ENCODE results near the gene CILP.
A peak's percentile ranks its signal among the peaks of the same experiment; 100 is the strongest.
"Not testable (repeated sequence)": the region's sequence is repeated elsewhere in the genome, so short reads cannot be mapped to it uniquely, and the experiment has no call there.

The CILP gene

GRCh38 chr15:65197337-65197645 lies 14.0 kb downstream of the CILP start:
- no peak for DNase-seq
- intact Hi-C loops (cut with DNase I) = no loop called here

DNA sequence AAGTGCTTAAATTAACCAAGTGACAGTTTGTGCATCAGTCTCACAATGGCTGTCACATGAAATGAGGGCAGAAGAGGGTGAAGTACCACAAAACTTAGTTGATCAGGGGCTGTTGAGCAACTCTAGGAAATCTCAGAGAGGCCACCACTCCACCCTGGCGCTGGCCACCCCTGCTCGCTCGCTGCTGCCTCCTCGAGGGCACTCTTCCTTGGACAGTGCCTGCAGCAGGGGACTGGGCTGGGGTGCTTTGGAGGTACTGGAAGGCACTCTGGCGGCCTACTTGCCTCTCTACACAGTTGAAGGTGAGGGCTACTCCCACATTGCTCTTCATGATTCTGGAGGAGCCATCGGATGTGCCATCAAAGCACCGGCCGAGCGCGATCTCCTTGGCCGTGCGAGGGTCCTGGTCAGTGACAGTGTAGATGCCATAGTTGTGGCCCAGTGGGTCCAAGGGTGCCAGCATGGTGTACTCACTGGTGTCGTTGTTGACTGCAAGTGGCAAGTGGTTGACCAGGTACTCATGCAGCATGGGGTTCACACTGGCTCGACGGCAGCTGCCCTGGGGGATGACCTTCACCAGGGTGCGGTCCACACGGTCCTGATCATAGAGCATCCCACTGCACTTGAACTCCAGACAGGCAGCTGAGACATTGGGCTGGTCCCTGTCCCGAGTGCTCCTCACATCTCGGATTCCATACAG lies 14.5 kb downstream of the CILP start:
- intact Hi-C loops (cut with DNase I) = no loop called here
- DNase-seq = no peak

GRCh38 chr15:65195548-65195923 lies 15.7 kb downstream of the CILP start:
- no peak for DNase-seq
- intact Hi-C loops (cut with DNase I) = no loop called here

DNA sequence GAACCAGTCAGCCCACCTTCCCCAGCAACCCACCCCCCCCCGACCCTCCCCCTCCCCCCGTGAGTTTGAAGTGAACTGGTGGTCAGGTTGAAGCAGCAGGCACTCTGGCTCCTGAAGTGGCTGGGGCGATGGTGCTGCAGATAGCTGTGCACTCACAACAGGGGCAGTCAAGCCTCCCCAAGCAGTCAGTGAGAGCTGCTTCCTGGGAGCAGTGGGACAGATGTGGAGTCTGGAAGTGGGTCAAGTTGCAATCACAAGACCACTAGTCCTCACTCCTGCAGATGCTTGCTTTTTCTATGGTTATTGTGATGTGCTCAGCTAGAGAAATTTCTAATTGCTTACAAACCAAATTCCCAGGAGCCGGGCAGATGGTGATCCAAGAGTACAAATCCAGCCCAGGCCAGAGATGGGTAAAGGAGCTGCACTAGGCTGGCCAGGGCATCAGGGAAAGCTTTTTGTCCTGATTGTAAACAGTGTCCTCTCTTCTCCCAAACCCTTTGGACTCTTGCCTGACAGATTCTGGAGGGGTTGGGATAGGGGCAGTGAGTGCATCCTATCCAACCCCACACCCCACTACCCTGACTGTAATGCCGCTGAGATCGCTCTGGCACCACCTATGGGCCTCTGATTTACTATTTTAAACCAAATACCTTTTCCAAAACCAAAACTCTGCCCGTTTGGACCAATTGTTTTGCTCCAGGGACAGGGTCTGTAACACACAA lies 16.3 kb downstream of the CILP start:
- peak in 1 of 10 donors; percentile 17 for DNase-seq

GRCh38 chr15:65192016-65192415 lies 19.3 kb downstream of the CILP start:
- intact Hi-C loops (cut with DNase I) = loop anchor here (5.0 kb wide), 1 partner anchor 80 kb away; no protein-coding TSS in a partner anchor
- DNase-seq = peak in 1 of 10 donors; percentile 16

More for the DNA sequence above, 16.3 kb downstream of the CILP start:
- intact Hi-C loops (cut with DNase I) = loop anchor here (5.0 kb wide), 1 partner anchor 77 kb away; no protein-coding TSS in a partner anchor

DNA sequence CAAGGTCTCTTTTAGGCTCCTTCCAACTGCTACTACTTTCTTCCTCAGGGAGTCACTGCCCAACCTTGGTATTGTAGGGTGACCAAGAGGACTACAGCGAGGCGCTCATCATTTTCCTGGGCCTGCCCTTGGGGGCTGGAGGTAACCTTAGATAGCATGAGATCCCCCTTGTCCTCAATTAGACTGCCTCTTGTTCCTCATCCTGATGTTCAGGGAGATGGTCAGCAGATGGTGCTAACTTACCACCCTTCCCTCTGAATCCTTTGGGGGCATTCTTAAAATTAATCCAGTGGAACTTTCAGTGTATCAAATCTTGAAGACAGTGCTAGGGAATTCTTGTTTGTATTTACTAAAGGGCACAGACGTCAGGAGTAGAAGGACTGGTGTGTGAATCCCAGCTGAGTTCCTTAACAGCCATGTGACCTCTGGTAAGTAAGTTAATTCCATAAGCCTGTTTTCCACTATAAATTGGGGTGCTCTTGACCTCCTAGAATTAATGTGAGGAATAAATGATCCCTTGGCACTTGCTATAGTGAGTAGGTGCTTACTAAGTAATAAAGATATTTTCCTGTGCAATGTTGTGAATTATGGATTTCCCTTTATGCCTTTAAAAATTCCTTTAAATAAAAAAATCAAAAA lies 22.1 kb downstream of the CILP start:
- intact Hi-C loops (cut with DNase I) = loop anchor here (2.0 to 10.0 kb wide), 2 partner anchors 108 to 606 kb away; partner anchors contain the start of genes DENND4A and RNU5A-1
- DNase-seq = peak in 3 of 10 donors; percentile 24 to 37 (median 31)

GRCh38 chr15:65188472-65188871 lies 22.8 kb downstream of the CILP start:
- DNase-seq = not testable (repeated sequence)

DNA sequence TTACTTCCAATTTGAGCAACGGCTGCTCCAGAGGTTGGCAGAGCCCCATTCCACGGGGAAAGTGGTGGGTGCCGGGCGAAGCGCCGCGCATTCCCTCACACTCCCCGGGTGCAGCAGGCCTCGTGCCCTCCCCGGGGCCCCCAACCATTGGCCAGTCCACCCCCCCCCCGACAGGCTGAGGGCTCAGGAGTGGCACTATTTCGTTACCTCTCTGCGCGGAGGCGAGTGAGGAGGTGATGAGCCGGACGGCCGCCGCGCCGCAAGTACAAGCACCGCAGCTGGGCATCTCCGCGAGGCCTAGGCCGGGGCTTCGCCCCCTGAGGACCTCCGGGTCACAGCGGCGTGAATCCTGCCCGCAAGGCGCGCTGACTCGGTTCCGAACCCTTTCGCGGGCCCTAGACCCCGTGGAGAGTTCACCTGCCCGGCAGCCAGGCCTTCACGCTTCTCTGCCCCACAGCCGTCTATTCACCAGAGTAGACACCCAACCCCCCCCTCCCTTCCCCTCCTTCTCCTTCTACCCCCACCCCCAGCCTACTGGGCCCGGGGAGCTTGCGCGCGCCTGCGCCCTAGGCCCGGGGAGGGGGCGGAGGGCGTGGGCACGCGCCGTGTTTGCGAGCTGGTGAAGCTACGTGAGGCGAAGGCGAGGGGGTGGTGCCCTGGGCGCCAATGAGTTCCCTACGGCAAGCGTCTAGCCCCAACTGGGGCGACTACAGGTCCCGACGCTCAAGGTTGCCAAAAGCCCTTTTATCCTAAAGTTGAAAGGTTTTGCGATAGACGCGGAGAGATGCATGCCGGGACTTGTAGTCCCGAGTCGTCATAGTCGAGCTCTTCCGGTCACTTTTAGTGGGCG lies 26.2 kb downstream of the CILP start, which contains the start of gene CLPX:
Gene CLPX, minus strand, starts transcription at position 475 of the 850 bp plus-strand sequence. Its CDS starts 189 bp downstream, at position 286.
- DNase-seq = peak; percentile 78 to 98 (median 86)
- intact Hi-C loops (cut with DNase I) = loop anchor here (1.0 to 10.0 kb wide), 2 partner anchors 52 to 610 kb away; partner anchors contain the start of genes DENND4A and PDCD7

More at GRCh38 chr15:65188472-65188871, 22.8 kb downstream of the CILP start:
- intact Hi-C loops (cut with DNase I) = loop anchor here (2.0 to 10.0 kb wide), 2 partner anchors 108 to 606 kb away; partner anchors contain the start of genes DENND4A and RNU5A-1

DNA sequence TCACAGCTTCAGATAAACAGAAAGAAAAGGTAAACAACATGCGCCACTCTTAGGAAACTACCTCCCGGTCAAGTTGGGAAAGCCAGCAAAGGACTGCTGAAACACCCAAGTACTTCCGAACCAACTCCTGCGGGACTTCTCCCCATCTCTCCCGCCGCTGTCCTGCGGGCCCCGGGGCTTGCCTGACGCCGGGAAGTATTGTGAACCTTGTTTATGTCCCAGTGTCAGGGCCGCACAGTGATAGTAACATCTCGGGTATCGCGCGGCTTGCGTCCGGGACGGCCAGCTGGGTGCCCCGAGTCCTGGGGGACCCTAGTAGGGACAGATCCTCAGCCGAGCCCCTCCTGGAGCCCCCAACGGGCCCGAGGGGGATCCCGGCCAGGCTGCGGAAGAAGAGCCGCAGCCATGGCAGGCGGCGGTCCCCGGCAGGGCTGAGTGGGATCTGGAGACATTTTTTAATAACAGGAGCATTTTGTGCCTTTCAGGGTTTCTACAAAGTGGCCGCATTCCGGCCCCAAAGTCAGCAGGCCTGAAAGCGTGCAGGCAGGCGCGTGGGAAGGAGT lies 26.9 kb downstream of the CILP start:
- DNase-seq = peak in 8 of 10 donors; percentile 15 to 87 (median 32)
- intact Hi-C loops (cut with DNase I) = loop anchor here (10.0 kb wide), 1 partner anchor 610 kb away; the partner anchor contains the start of gene DENND4A

GRCh38 chr15:65183865-65184159 lies 27.5 kb downstream of the CILP start:
- intact Hi-C loops (cut with DNase I) = loop anchor here (10.0 kb wide), 1 partner anchor 611 kb away; the partner anchor contains the start of gene DENND4A
- no peak for DNase-seq

DNA sequence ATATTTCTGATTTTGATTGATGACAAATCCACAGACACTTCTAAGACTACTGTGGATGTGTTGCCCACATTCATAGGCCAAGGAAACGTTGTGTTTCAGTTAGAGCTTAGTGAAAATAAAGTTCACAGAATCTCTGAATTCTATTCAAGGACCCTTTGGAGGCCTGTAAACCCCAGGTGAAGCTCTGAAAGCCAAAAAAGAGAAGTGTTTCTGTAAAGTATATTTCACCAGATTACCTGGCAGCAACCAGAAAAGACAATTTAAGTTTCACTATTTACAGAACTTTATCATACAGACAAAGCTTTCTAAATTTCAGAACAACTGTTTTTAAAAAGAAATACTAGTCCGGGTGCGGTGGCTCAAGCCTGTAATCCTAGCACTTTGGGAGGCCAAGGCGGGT lies 28.7 kb downstream of the CILP start:
- intact Hi-C loops (cut with DNase I) = loop anchor here (10.0 kb wide), 1 partner anchor 612 kb away; the partner anchor contains the start of gene DENND4A
- no peak for DNase-seq

GRCh38 chr15:65181582-65182353 lies 29.5 kb downstream of the CILP start:
- intact Hi-C loops (cut with DNase I) = loop anchor here (10.0 kb wide), 1 partner anchor 613 kb away; the partner anchor contains the start of gene DENND4A
- DNase-seq = not testable (repeated sequence)

- no peak for DNase-seq
- intact Hi-C loops (cut with DNase I) = loop anchor here (10.0 kb wide), 1 partner anchor 615 kb away; the partner anchor contains the start of gene DENND4A
Measured at GRCh38 chr15:65180167-65180566, 31.1 kb downstream of the CILP start.

DNA sequence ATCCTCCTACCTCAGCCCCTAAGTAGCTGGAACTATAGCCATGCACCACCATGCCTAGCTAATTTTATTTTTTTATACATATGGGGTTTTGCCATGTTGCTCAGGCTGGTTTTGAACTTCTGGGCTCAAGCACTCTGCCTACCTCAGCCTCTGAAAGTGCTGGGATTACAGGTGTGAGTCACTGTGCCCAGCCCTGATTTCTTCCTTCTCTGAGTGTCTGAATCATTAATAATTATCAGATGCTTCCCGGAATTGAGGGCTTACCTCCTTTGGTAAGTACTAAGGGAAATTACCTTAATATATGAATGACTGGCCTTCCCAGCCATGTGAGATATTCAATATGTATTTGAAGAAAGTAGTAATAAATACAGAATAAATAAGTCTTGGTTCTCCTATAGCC lies 33.4 kb downstream of the CILP start:
- intact Hi-C loops (cut with DNase I) = no loop called here

DNA sequence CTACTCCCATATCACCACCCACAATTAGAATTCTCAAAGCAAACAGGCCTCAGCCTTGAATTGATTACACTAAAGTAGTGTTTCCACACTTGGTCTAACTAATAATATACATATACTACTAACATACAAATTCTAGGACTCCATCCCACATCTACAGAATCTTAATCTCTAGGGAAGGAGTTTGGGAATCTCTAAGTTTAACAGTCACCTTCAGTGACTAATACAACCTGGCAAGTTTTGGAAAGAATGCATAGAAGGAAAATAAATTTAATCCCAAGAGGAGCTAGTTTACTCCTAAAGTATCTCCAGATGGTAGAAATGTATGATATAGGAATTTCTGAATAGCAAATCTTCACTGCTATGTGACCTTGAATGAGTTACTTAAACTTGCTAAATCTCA lies 35.2 kb downstream of the CILP start:
- intact Hi-C loops (cut with DNase I) = no loop called here
- DNase-seq = no peak

More for the DNA sequence above, 33.4 kb downstream of the CILP start:
- no peak for DNase-seq

DNA sequence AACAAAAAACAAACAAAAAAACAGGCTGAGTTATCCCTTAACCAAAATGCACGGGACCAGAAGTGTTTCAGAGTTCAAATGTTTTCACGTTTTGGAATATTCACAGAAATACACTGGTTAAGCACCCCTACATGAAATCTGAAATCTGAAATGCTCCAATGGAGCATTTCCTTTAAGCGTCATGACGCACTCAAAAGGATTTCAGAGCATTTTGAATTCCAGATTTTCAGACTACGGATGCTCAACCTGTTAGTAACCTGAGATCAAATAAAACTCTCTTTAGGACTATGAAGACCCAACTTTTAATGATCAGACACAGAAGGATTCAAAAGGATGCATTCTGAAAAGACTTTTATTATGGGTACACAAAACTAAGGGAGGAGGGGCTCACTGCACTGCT lies 35.8 kb downstream of the CILP start:
- no peak for DNase-seq
- intact Hi-C loops (cut with DNase I) = no loop called here

DNA sequence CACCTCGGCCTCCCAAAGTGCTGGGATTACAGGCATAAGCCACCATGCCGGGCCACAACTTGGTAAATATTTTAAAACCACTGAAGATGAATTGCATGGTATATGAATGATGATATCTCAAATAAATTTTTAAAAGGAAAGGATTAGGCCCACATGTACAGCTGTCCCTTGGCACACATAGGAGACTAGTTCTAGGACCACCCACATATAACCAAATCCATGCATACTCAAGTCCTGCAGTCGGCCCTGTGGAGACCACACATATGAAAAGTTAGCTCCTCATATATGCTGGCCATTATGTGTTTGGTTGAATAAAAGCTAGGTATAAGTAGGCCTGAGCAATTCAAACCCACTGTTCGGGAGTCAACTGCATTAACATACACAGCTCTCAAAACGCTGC lies 36.8 kb downstream of the CILP start:
- DNase-seq = no peak
- intact Hi-C loops (cut with DNase I) = no loop called here

- DNase-seq = no peak
- intact Hi-C loops (cut with DNase I) = no loop called here
Measured at GRCh38 chr15:65172531-65172930, 38.7 kb downstream of the CILP start.

GRCh38 chr15:65171428-65171827 lies 39.8 kb downstream of the CILP start:
- intact Hi-C loops (cut with DNase I) = no loop called here
- DNase-seq = no peak
